HepG2 (cell line): ENCODE data around the gene GPS2. TPM values are rescaled to one million over a fixed set of nuclear protein-coding genes. Genes with fewer than 3 reads are reported as not detected.

Experiments
- ARID4A ChIP-seq: sonication (generic); formaldehyde crosslinking; IDR thresholded peaks from 2 replicates; pipeline ENCODE4 v1.5.0; 2020; ENCODE audit warnings: mild to moderate bottlenecking, missing genetic modification reagents, borderline replicate concordance
- CSRNP2 ChIP-seq: sonication (generic); formaldehyde crosslinking; conservative IDR thresholded peaks from 2 replicates; pipeline ENCODE4 v1.8.0; 2022; ENCODE audit warnings: low read depth, missing genetic modification reagents
- GATAD1 ChIP-seq: IDR thresholded peaks from 2 replicates; pipeline ENCODE4 v1.6.1; 2016; ENCODE audit warnings: missing genetic modification reagents, missing compliant biosample characterization
- HNRNPH1 ChIP-seq: fragments of 200-400 bp; formaldehyde crosslinking; optimal IDR thresholded peaks from 2 replicates; pipeline ENCODE3; 2017; ENCODE audit warnings: mild to moderate bottlenecking, low read depth, low read length
- HNRNPLL ChIP-seq: fragments of 200-400 bp; formaldehyde crosslinking; IDR thresholded peaks from 2 replicates; pipeline ENCODE4 v1.6.1; 2017; ENCODE audit warnings: mild to moderate bottlenecking, low read depth, low read length; ENCODE audit not compliant: poor library complexity, severe bottlenecking
- JUNB ChIP-seq: sonication (generic); formaldehyde crosslinking; IDR thresholded peaks from 2 replicates; pipeline ENCODE4 v1.8.0; 2022; ENCODE audit warnings: missing genetic modification reagents, mild to moderate bottlenecking, borderline replicate concordance
- KDM2A ChIP-seq: sonication (generic); formaldehyde crosslinking; IDR thresholded peaks from 2 replicates; pipeline ENCODE4 v1.4.0; 2020; ENCODE audit warnings: low read depth, missing genetic modification reagents, borderline replicate concordance
- SNAPC5 ChIP-seq: sonication (generic); formaldehyde crosslinking; IDR thresholded peaks from 2 replicates; pipeline ENCODE4 v1.8.1; 2023; ENCODE audit warnings: mild to moderate bottlenecking, missing genetic modification reagents, borderline replicate concordance
- TEF ChIP-seq: sonication (generic); formaldehyde crosslinking; IDR thresholded peaks from 2 replicates; pipeline ENCODE4 v1.5.0; 2020; ENCODE audit warnings: missing genetic modification reagents
- ZBTB7B ChIP-seq: sonication (generic); formaldehyde crosslinking; IDR thresholded peaks from 2 replicates; pipeline ENCODE4 v1.4.0; 2020; ENCODE audit warnings: missing genetic modification reagents
- ZNF18 ChIP-seq: sonication (generic); formaldehyde crosslinking; IDR thresholded peaks from 2 replicates; pipeline ENCODE4 v1.8.0; 2022; ENCODE audit warnings: mild to moderate bottlenecking, missing genetic modification reagents; ENCODE audit not compliant: insufficient replicate concordance
- ZNF230 ChIP-seq: sonication (generic); formaldehyde crosslinking; IDR thresholded peaks from 2 replicates; pipeline ENCODE4 v1.4.0; 2020; ENCODE audit warnings: mild to moderate bottlenecking, missing genetic modification reagents
- ZNF251 ChIP-seq: sonication (generic); formaldehyde crosslinking; IDR thresholded peaks from 2 replicates; pipeline ENCODE4 v1.9.0; 2021; ENCODE audit warnings: mild to moderate bottlenecking, missing genetic modification reagents
- ZNF253 ChIP-seq: sonication (generic); formaldehyde crosslinking; IDR thresholded peaks from 2 replicates; pipeline ENCODE4 v1.8.0; 2022; ENCODE audit warnings: mild to moderate bottlenecking, missing genetic modification reagents, borderline replicate concordance
- ZNF562 ChIP-seq: sonication (generic); formaldehyde crosslinking; IDR thresholded peaks from 2 replicates; pipeline ENCODE4 v1.8.0; 2022; ENCODE audit warnings: missing genetic modification reagents, borderline replicate concordance
- ZNF674 ChIP-seq: sonication (generic); formaldehyde crosslinking; IDR thresholded peaks from 2 replicates; pipeline ENCODE4 v1.5.0; 2020; ENCODE audit warnings: low read depth, mild to moderate bottlenecking, missing genetic modification reagents
- ZNF703 ChIP-seq: sonication (generic); formaldehyde crosslinking; IDR thresholded peaks from 2 replicates; pipeline ENCODE4 v1.5.1; 2020; ENCODE audit warnings: missing genetic modification reagents, mild to moderate bottlenecking, moderate library complexity, borderline replicate concordance
- ZNF777 ChIP-seq: sonication (generic); formaldehyde crosslinking; IDR thresholded peaks from 2 replicates; pipeline ENCODE4 v1.4.0; 2020; ENCODE audit warnings: missing genetic modification reagents
- ZNF790 ChIP-seq: sonication (generic); formaldehyde crosslinking; IDR thresholded peaks from 2 replicates; pipeline ENCODE4 v1.8.0; 2022; ENCODE audit warnings: missing genetic modification reagents, mild to moderate bottlenecking, borderline replicate concordance
- ZNF850 ChIP-seq: sonication (generic); formaldehyde crosslinking; conservative IDR thresholded peaks from 2 replicates; pipeline ENCODE4 v1.9.0; 2021; ENCODE audit warnings: mild to moderate bottlenecking, missing genetic modification reagents
- polyA plus RNA-seq, 8 experiments: library from polyadenylated mRNA; depleted of rRNA in 3 of 8; stranded (reverse) in 7 of 8; unstranded in 1 of 8; fragments of >200 nt; fragmentation: Illumina TruSeq in 4 of 8; extraction: Trizol in 4 of 8; gene quantifications; 2 replicates each; pipeline versions ENCODE4 v1.2.1 to v1.2.3, GENCODE V29; 2011 to 2016; ENCODE audit warnings: low read depth in 4 of 8, missing spikeins in 1 of 8, mixed read lengths in 1 of 8; ENCODE audit not compliant: insufficient read depth in 1 of 8
- total RNA-seq, 5 experiments: library from RNA; depleted of rRNA; stranded (reverse); fragments of >200 nt; fragmentation: Illumina TruSeq; extraction: Trizol; gene quantifications; 2 replicates each; pipeline ENCODE4 v1.2.3, GENCODE V29; 2016; ENCODE audit warnings: low read depth in 1 of 5

The GPS2 gene
- total and polyA plus RNA-seq, 2 of the 13 experiments (the other 11 are each of a cell fraction or from before 2014, with no cell fraction given): 58.0 to 59.4 TPM

- TF ChIP-seq ARID4A (CRISPR knock-in tag) (peak; percentile 48; the same call in 1 of the 2 replicates), GATAD1 (CRISPR knock-in tag) (no peak), HNRNPLL (peak; percentile 65), CSRNP2 (no peak), TEF (no peak), SNAPC5 (CRISPR knock-in tag) (no peak), ZNF18 (no peak), JUNB (no peak), ZBTB7B (CRISPR knock-in tag) (no peak), ZNF253 (CRISPR knock-in tag) (0 out of 2 replicates have a peak, but pooled peaks have one; percentile 1), ZNF850 (CRISPR knock-in tag) (no peak), HNRNPH1 (peak; percentile 6), ZNF703 (CRISPR knock-in tag) (0 out of 2 replicates have a peak, but pooled peaks have one; percentile 2), KDM2A (CRISPR knock-in tag) (0 out of 2 replicates have a peak, but pooled peaks have one; percentile 6), ZNF562 (CRISPR knock-in tag) (no peak), ZNF230 (CRISPR knock-in tag) (no peak), ZNF777 (CRISPR knock-in tag) (peak; percentile 67; the same call in 1 of the 2 replicates), ZNF674 (no peak), ZNF251 (CRISPR knock-in tag) (no peak), ZNF790 (CRISPR knock-in tag) (no peak)
Observed at GRCh38 chr17:7281074-7281952, 33.8 kb downstream of the GPS2 start, which contains the start of gene SLC2A4 (continued).
